Peyer's patch (tissue), 4 donors: ENCODE data around the gene TMEM123.

Source experiments
- CTCF ChIP-seq, 6 experiments: fragments of 450-650 bp in 4 of 6; fragments of 200-600 bp in 2 of 6; sonication (generic) in 1 of 6; IDR thresholded peaks; one replicate each; pipeline ENCODE4 v1.5.1; 2017 to 2019; ENCODE audit warnings: antibody characterized with exemption in 6 of 6, mild to moderate bottlenecking in 3 of 6, moderate library complexity in 1 of 6
- POLR2A ChIP-seq, 2 donors: fragments of 450-650 bp; IDR thresholded peaks; one replicate each; pipeline ENCODE4 v1.5.1; 2017; ENCODE audit warnings: antibody characterized with exemption in 2 of 2, mild to moderate bottlenecking in 2 of 2, moderate library complexity in 2 of 2

GRCh38 chr11:102494216-102494615 lies 41.7 kb upstream of the TMEM123 start:
- TF ChIP-seq CTCF (IDR thresholded peaks at IDR 0.05) (no peak), POLR2A (IDR thresholded peaks at IDR 0.05) (no peak)
